Measurements from ENCODE around the gene ATF4.

Gene ATF4

GRCh38 chr22:39520226-39521105 is at the start of gene ATF4:
Gene ATF4 (plus strand): TSS chr22:39520562. CDS start chr22:39521446, 884 bp downstream.
- DNase-seq = peak; percentile 100

GRCh38 chr22:39471381-39472141 is 48.8 kb upstream of the ATF4 start:
- peak; percentile 77 for DNase-seq

GRCh38 chr22:39472570-39473556 is 47.5 kb upstream of the ATF4 start:
- no peak for DNase-seq

- DNase-seq = no peak
These were observed 46.5 kb upstream of the ATF4 start for GRCh38 chr22:39473851-39474250.

- no peak for DNase-seq
These were observed 45.8 kb upstream of the ATF4 start for GRCh38 chr22:39474351-39475111.

GRCh38 chr22:39475337-39475736 is 45.0 kb upstream of the ATF4 start:
- no peak for DNase-seq

- DNase-seq = no peak
These were observed 44.5 kb upstream of the ATF4 start for GRCh38 chr22:39475902-39476301.

- DNase-seq = no peak
These were observed 43.7 kb upstream of the ATF4 start for GRCh38 chr22:39476664-39477063.

GRCh38 chr22:39477542-39477941 is 42.8 kb upstream of the ATF4 start:
- no peak for DNase-seq

GRCh38 chr22:39478441-39478850 is 41.9 kb upstream of the ATF4 start:
- no peak for DNase-seq

GRCh38 chr22:39479254-39479653 is 41.1 kb upstream of the ATF4 start:
- DNase-seq = no peak

- no peak for DNase-seq
These were observed 39.8 kb upstream of the ATF4 start for GRCh38 chr22:39480557-39480956.

- no peak for DNase-seq
These were observed 39.3 kb upstream of the ATF4 start for GRCh38 chr22:39481054-39481453.

GRCh38 chr22:39481595-39481994 is 38.8 kb upstream of the ATF4 start:
- no peak for DNase-seq

- no peak for DNase-seq
These were observed 37.6 kb upstream of the ATF4 start for GRCh38 chr22:39482768-39483167.

- DNase-seq = no peak
These were observed 33.2 kb upstream of the ATF4 start for GRCh38 chr22:39486951-39487825.

- no peak for DNase-seq
These were observed 32.4 kb upstream of the ATF4 start for GRCh38 chr22:39487826-39488520.

- no peak for DNase-seq
These were observed 31.7 kb upstream of the ATF4 start for GRCh38 chr22:39488563-39489083.

GRCh38 chr22:39489094-39490068 is 31.0 kb upstream of the ATF4 start:
- no peak for DNase-seq

Data from fibroblast of skin of right quadriceps (primary cell).